Fibroblast of the aortic adventitia (primary cell): Measurements from ENCODE around the gene CSRNP3. TPM values are rescaled to one million over a fixed set of nuclear protein-coding genes. Genes with fewer than 3 reads are reported as not detected.

Experiments used
- DNase-seq: peaks from one replicate; pipeline ENCODE4 v3.0.0-alpha.2; 2010; ENCODE audit warnings: low read depth
- H3K4me3 ChIP-seq: 2 replicates; pipeline ENCODE4 v1.5.1; 2011; ENCODE audit warnings: low read depth, mild to moderate bottlenecking, control low read depth, low read length, moderate library complexity
- total RNA-seq: library from RNA; depleted of rRNA; stranded (reverse); fragments of >200 nt; gene quantifications from 2 replicates; pipeline ENCODE4 v1.2.3, GENCODE V29; 2012; ENCODE audit warnings: low replicate concordance
- TF ChIP-seq, protein P1 (sequence below): IDR thresholded peaks from 2 replicates; pipeline ENCODE4 v1.5.1; 2011; ENCODE audit warnings: mild to moderate bottlenecking, low read length, control low read depth, inconsistent platforms; ENCODE audit not compliant: insufficient read depth

CSRNP3 gene
- total RNA-seq, 1 donor: 2.3 TPM

DNA sequence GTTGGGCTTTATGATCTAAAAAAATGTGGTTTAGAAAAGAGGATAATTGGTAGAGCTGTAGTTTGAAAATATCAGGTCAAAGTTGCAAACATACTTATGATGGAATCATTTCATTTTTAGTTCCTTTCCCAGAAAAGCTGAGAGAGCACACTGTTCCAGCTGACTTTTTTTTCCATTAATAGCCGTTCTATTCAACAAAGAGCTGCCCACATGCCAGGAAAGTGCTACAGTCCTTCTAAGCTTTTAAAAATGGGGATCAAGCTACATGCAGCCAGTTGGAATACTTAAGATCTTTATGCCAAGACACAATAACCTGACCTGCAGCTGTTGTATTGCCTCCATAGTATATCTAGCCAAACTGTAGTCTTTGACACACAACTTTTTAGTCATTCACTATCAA, 213.0 kb downstream of the CSRNP3 start:
- TF ChIP-seq, protein P1, sequence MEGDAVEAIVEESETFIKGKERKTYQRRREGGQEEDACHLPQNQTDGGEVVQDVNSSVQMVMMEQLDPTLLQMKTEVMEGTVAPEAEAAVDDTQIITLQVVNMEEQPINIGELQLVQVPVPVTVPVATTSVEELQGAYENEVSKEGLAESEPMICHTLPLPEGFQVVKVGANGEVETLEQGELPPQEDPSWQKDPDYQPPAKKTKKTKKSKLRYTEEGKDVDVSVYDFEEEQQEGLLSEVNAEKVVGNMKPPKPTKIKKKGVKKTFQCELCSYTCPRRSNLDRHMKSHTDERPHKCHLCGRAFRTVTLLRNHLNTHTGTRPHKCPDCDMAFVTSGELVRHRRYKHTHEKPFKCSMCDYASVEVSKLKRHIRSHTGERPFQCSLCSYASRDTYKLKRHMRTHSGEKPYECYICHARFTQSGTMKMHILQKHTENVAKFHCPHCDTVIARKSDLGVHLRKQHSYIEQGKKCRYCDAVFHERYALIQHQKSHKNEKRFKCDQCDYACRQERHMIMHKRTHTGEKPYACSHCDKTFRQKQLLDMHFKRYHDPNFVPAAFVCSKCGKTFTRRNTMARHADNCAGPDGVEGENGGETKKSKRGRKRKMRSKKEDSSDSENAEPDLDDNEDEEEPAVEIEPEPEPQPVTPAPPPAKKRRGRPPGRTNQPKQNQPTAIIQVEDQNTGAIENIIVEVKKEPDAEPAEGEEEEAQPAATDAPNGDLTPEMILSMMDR: no peak
- no peak overlapping the region for H3K4me3 ChIP-seq
- peak; percentile 2 for DNase-seq

DNA sequence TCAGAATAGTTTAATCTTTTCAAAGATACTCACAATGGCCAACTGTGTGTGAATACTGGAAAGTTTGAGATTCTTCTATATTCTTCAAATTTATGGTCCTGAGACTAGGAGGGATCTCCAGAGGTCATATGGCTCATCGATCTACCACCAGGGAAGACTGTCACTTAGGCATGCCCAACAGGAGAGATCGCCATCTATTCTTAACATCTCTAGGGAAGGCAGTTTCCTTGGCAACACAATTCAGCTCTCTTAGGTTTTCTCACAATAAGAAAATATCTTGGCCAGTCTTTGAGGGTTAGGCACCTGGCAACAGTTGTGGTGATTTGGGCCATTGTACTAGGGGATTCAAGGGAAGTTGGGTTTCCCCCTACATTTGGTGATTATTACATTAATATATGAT, 217.3 kb downstream of the CSRNP3 start:
- no peak for DNase-seq

DNA sequence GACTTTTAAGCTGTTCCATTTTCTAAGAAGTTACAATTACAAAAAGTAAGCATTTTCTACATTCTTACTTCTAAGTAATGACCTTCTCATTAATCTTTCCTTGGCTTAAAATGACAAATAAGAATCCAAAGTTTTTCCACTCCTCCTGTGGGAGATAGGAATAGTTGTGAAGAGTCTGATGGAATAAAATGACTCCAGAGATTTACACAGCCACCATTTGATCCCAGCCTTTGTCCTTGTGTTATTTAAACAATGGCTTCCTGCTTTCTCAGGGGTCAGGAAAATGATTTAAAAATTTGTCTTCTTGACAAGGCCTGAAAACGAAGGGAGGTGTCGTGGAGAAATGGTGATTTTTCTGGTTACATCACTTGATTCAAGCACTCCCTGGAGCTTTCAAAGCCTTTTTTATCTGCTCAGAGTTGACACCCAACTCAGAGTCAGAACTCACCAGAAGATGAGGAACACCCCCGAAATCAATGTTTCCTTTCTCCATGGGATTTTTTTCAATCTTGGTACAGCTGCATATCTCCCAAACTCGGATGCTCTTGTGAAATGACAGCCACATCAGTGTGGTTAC, 218.0 kb downstream of the CSRNP3 start:
- no peak overlapping the region for H3K4me3 ChIP-seq
- TF ChIP-seq, protein P1: no peak
- DNase-seq: no peak

More for the DNA sequence above, 217.3 kb downstream of the CSRNP3 start:
- TF ChIP-seq, protein P1: no peak
- no peak overlapping the region for H3K4me3 ChIP-seq

DNA sequence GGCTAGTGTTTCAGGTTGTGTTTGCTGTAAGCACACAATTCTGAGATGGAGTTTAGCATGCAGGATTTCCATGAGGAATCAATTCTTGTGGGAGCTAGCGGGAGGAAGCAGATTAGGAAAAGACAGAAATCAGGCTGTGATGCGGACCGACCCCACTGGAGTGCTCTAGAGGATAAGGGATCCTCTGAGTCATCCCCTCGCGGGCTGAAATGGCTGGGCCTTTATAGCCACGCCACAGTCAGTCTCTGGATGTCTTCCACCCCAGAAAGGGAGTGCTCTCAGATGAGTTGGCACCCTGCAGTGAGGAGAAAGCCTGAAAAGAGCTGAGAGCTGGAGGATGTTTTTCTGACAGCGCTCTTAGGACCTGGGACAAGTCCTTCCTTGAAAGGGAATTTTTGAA, 222.1 kb downstream of the CSRNP3 start:
- no peak overlapping the region for H3K4me3 ChIP-seq
- TF ChIP-seq, protein P1: peak; percentile 13
- DNase-seq: peak; percentile 71

DNA sequence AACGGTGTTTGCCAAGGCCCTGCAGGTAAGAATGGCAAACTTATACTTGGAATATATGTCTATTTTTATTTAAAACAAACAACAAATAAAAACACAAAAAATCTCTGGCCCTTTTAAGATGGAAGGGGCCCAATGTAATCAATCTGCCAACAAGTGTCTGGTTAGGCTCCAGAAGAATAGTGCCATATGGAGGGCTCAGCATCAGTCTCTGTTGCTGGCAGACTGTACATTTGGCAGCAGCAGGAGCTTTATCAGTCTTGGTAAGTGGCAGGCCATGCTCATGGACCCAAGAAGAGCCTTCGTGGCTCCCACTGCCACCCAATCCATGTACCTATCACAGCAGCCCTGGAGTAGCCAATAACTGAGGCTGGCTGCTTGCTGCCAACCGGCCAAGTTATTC, 223.4 kb downstream of the CSRNP3 start:
- no peak overlapping the region for H3K4me3 ChIP-seq
- TF ChIP-seq, protein P1: no peak
- DNase-seq: no peak

DNA sequence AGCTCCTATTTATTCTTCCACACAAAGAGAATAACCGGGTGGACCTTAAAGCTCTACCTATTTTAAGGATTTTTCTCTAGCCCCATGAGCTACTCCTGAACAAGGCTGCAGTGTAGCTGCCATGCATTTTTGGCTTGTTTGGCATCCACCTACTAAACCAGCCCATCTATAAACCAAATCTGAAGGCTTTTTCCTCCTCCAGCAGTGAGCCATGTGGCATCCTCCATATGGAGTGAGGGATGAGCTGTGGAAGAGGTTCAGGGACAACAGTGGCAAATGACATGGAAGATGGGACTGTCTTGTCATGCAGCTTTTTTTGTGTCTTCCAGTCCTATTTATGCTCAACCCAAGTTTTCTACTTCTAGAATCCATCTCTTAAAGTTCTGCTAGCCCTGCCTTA, 224.3 kb downstream of the CSRNP3 start:
- TF ChIP-seq, protein P1: no peak
- no peak overlapping the region for H3K4me3 ChIP-seq
- DNase-seq: no peak
